SJSA1 (cell line): ENCODE measurements around the gene CREB5. TPM values are rescaled to one million over a fixed set of nuclear protein-coding genes. Genes with fewer than 3 reads are reported as not detected.

Source experiments
- DNase-seq, 2 experiments: peaks; one replicate each; pipeline ENCODE4 v3.0.0-alpha.2; 2015 to 2020; ENCODE audit warnings: low spot score in 2 of 2, low read depth in 1 of 2
- H3K27ac ChIP-seq: fragments of 250-450 bp; sonication (Bioruptor Pico); 2 replicates; pipeline ENCODE4 v1.5.1; 2020; ENCODE audit warnings: mild to moderate bottlenecking, moderate library complexity
- H3K27me3 ChIP-seq: fragments of 250-450 bp; sonication (Bioruptor Pico); replicated peaks from 2 replicates; pipeline ENCODE4 v1.5.1; 2020; ENCODE audit warnings: mild to moderate bottlenecking, moderate library complexity
- H3K36me3 ChIP-seq: fragments of 250-450 bp; sonication (Bioruptor Pico); 2 replicates; pipeline ENCODE4 v1.5.1; 2020; ENCODE audit warnings: mild to moderate bottlenecking
- H3K4me1 ChIP-seq: fragments of 250-450 bp; sonication (Bioruptor Pico); replicated peaks from 2 replicates; pipeline ENCODE4 v1.6.1; 2021; ENCODE audit warnings: mild to moderate bottlenecking
- H3K4me3 ChIP-seq: fragments of 250-450 bp; sonication (Bioruptor Pico); 2 replicates; pipeline ENCODE4 v1.5.1; 2020; ENCODE audit warnings: mild to moderate bottlenecking
- H3K9me3 ChIP-seq: fragments of 250-450 bp; sonication (Bioruptor Pico); replicated peaks from 2 replicates; pipeline ENCODE4 v1.5.1; 2020; ENCODE audit warnings: mild to moderate bottlenecking
- total RNA-seq: library from RNA; depleted of rRNA; stranded (reverse); fragments of >200 nt; shearing (Covaris generic); gene quantifications from 2 replicates; pipeline ENCODE4 v1.2.3, GENCODE V29; 2014; rRNA removed

The CREB5 gene, protein sequence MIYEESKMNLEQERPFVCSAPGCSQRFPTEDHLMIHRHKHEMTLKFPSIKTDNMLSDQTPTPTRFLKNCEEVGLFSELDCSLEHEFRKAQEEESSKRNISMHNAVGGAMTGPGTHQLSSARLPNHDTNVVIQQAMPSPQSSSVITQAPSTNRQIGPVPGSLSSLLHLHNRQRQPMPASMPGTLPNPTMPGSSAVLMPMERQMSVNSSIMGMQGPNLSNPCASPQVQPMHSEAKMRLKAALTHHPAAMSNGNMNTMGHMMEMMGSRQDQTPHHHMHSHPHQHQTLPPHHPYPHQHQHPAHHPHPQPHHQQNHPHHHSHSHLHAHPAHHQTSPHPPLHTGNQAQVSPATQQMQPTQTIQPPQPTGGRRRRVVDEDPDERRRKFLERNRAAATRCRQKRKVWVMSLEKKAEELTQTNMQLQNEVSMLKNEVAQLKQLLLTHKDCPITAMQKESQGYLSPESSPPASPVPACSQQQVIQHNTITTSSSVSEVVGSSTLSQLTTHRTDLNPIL
- total RNA-seq, result 1.00 and 6.0 TPM in 2 replicates

- Histone ChIP-seq H3K9me3 (no peaks in the 10 kb centered on the region), H3K36me3 (no peaks in the 10 kb centered on the region), H3K27ac (no peak within 1 kb of the TSS), H3K4me1 (peaks cover 26% of the 10 kb centered on the region), H3K4me3 (no peak within 1 kb of the TSS), H3K27me3 (peaks cover 63% of the 10 kb centered on the region)
- DNase-seq, result no peak
These were observed at the start of gene CREB5 for GRCh38 chr7:28411876-28412662. Gene CREB5, plus strand, starts transcription at chr7:28412518. Its CDS starts 397 bp downstream, at chr7:28412915.

GRCh38 chr7:28362812-28363211, 49.5 kb upstream of the CREB5 start:
- no peak overlapping the region for H3K4me3 ChIP-seq
- no peak overlapping the region for H3K27ac ChIP-seq
- H3K4me1 ChIP-seq, result peaks cover 8% of the 10 kb centered on the region
- no peak for DNase-seq
- H3K36me3 ChIP-seq, result no peaks in the 10 kb centered on the region
- no peaks in the 10 kb centered on the region; the same call in 1 of the 2 replicates for H3K9me3 ChIP-seq
- no peaks in the 10 kb centered on the region for H3K27me3 ChIP-seq

DNA sequence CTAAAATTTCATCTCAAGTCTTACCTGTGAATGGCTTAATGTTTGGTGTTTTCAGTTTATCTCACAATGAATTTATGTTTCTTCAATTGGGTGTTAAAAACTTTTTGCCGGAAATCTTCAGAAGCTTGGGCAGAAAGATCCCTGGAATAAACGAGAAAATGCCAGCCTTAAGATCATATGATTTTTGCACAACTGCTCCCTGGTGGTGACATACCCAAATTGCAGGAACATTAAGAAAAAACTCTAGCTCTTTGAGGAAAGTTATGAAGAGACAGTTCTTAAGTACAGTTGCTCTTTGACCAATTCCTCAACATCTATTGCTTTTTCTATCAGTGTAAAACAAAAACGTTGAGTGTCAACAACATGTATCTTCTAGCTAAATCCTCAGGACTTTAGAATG, 48.2 kb upstream of the CREB5 start:
- Histone ChIP-seq H3K27me3 (no peaks in the 10 kb centered on the region), H3K36me3 (no peaks in the 10 kb centered on the region), H3K4me3 (no peak overlapping the region), H3K27ac (no peak overlapping the region), H3K9me3 (no peaks in the 10 kb centered on the region; the same call in 1 of the 2 replicates), H3K4me1 (no peaks in the 10 kb centered on the region)
- no peak for DNase-seq

DNA sequence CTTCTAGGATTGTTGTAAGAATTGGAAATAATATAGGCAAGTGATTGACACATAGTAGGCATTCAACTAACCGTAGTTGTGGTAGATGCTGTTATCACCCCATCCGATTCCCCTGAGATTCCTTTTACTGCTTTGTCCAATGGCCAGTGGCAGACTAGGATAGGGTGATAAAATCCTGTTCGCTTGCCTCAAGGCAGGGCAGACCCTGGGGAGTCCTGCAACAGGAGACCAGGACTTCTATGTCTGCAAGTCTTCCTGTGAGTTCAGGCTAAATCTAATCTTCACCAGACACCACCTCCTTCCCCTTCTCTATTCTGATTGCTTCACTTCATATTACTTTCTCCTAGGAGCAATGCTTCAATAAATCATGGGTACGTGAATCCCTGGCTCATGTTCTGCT, 42.8 kb upstream of the CREB5 start:
- Histone ChIP-seq H3K4me1 (no peaks in the 10 kb centered on the region), H3K9me3 (no peaks in the 10 kb centered on the region; the same call in 1 of the 2 replicates), H3K27ac (no peak overlapping the region), H3K4me3 (no peak overlapping the region), H3K36me3 (no peaks in the 10 kb centered on the region), H3K27me3 (no peaks in the 10 kb centered on the region)
- DNase-seq, result no peak

DNA sequence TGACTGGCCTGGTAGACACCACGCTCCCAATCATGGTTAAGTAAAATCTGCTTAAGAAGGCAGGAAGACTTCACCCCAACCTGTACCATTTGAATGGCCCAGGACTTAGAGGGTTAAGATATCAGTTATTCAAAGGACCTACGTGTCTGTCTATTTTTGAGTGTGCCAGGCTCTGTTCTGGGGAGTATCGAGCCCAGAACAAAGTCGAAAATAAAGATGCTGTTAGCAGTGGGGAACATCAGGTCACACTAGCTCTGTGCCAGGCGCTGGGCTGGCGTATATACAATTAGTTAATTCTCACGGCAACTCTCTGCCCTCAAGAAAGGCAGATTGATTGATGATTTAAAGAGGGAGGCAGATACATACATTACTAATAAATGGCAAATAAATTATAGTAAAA, 40.5 kb upstream of the CREB5 start:
- Histone ChIP-seq H3K36me3 (no peaks in the 10 kb centered on the region), H3K4me1 (no peaks in the 10 kb centered on the region), H3K27me3 (no peaks in the 10 kb centered on the region), H3K27ac (no peak overlapping the region), H3K4me3 (no peak overlapping the region), H3K9me3 (no peaks in the 10 kb centered on the region)
- DNase-seq, result no peak

DNA sequence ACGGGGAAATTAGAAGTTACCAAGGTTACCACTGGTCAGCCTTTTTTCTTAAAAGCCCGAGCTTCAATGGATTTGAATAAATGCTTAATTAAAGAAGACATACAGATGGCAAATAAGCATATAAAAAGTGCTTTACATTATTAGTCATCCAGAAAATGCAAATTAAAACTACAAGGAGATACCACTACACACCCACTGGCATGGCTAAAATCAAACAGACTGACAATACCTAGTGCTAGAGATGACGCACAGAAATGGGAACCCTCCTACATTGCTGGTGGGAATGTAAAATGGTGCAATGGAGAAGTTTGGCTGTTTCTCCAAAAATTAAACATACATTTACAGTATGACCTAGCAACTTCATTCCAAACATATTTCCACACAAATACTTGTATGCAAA, 38.3 kb upstream of the CREB5 start:
- no peaks in the 10 kb centered on the region for H3K4me1 ChIP-seq
- H3K9me3 ChIP-seq, result no peaks in the 10 kb centered on the region
- no peaks in the 10 kb centered on the region for H3K27me3 ChIP-seq
- H3K27ac ChIP-seq, result no peak overlapping the region
- no peaks in the 10 kb centered on the region for H3K36me3 ChIP-seq
- DNase-seq, result no peak
- H3K4me3 ChIP-seq, result no peak overlapping the region

GRCh38 chr7:28375729-28376128, 36.6 kb upstream of the CREB5 start:
- Histone ChIP-seq H3K27me3 (no peaks in the 10 kb centered on the region), H3K4me1 (no peaks in the 10 kb centered on the region), H3K4me3 (no peak overlapping the region), H3K9me3 (no peaks in the 10 kb centered on the region), H3K36me3 (no peaks in the 10 kb centered on the region), H3K27ac (no peak overlapping the region)
- no peak for DNase-seq

DNA sequence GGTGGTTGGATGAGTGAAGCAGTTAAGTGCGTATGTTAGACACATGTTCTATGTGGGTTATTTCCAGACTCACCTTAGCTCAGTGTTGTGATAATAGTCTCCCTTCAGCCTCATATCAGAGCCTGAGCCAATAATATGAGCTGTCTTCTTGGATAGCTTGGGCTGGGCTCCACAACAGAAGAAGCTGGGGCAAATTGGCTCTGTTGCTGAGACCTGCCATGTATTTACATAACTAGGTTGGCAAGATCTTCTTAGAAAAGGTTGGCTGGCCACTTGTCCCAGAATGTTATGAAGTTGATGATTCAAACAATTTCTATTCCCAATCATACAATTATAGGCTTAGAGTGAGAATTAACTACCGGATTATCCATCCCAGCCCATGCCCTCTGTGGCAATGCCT, 35.7 kb upstream of the CREB5 start:
- Histone ChIP-seq H3K27ac (no peak overlapping the region), H3K9me3 (no peaks in the 10 kb centered on the region), H3K4me3 (no peak overlapping the region), H3K36me3 (no peaks in the 10 kb centered on the region), H3K4me1 (no peaks in the 10 kb centered on the region), H3K27me3 (no peaks in the 10 kb centered on the region)
- DNase-seq, result no peak

- H3K4me1 ChIP-seq, result no peaks in the 10 kb centered on the region
- no peak overlapping the region for H3K4me3 ChIP-seq
- DNase-seq, result no peak
- no peaks in the 10 kb centered on the region for H3K9me3 ChIP-seq
- H3K27me3 ChIP-seq, result no peaks in the 10 kb centered on the region
- no peaks in the 10 kb centered on the region for H3K36me3 ChIP-seq
- H3K27ac ChIP-seq, result no peak overlapping the region
These were observed 33.7 kb upstream of the CREB5 start for GRCh38 chr7:28378574-28379149.

DNA sequence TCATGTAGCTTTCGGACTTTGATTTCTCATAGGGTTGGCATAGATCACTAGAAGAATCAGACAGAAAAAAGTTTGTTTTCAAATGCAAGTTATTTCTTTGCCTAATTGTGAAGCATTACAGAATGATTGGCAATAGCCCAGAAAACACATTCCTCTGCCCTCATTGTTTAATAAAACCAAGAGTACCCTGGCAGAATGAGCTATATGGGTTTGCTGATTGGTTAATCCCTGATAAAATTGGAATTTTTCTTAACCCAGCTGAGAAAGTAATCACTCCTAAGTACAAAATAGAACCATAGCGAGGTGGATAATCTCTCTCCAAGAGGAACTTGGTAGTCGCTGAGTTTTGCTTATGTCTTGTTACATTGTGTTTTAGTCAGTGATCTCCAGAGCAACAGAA, 30.9 kb upstream of the CREB5 start:
- Histone ChIP-seq H3K27ac (no peak overlapping the region), H3K9me3 (no peaks in the 10 kb centered on the region), H3K4me1 (no peaks in the 10 kb centered on the region), H3K4me3 (no peak overlapping the region), H3K36me3 (no peaks in the 10 kb centered on the region), H3K27me3 (no peaks in the 10 kb centered on the region)
- no peak for DNase-seq

GRCh38 chr7:28382144-28382543, 30.2 kb upstream of the CREB5 start:
- Histone ChIP-seq H3K27me3 (no peaks in the 10 kb centered on the region), H3K27ac (no peak overlapping the region), H3K36me3 (no peaks in the 10 kb centered on the region), H3K4me3 (no peak overlapping the region), H3K4me1 (no peaks in the 10 kb centered on the region), H3K9me3 (no peaks in the 10 kb centered on the region)
- no peak for DNase-seq

DNA sequence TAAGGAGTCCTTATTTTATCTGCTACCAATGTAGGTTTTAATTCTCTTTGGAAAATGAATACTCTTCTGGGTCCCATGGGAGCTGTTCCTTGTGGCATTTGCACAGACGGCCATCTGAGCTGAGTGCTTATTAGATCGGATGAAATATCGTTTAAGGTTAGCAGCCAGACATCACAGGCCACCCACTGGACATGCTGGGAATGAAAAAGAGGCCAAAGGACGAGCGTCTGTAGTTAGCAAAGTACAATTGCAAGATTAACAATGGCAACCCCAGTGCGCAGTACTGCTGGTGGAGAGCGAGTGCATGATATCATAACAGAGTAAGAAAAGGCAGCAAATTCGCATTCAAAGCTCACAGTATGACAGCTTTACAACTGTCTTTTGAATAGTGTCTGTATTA, 28.3 kb upstream of the CREB5 start:
- H3K27me3 ChIP-seq, result peaks cover 7% of the 10 kb centered on the region; the same call in 1 of the 2 replicates
- no peak for DNase-seq

GRCh38 chr7:28389504-28390395, 22.6 kb upstream of the CREB5 start:
- DNase-seq, result peak in 1 of 2 experiments; percentile 66
- Histone ChIP-seq H3K27me3 (peaks cover 24% of the 10 kb centered on the region), H3K4me3 (no peak overlapping the region), H3K9me3 (no peaks in the 10 kb centered on the region), H3K36me3 (no peaks in the 10 kb centered on the region), H3K4me1 (no peaks in the 10 kb centered on the region), H3K27ac (no peak overlapping the region)

More for the DNA sequence above, 28.3 kb upstream of the CREB5 start:
- H3K9me3 ChIP-seq, result no peaks in the 10 kb centered on the region
- no peak overlapping the region for H3K4me3 ChIP-seq
- H3K4me1 ChIP-seq, result no peaks in the 10 kb centered on the region
- H3K27ac ChIP-seq, result no peak overlapping the region
- no peaks in the 10 kb centered on the region for H3K36me3 ChIP-seq
